Stimulated activated CD8-positive, alpha-beta memory T cell treated with anti-CD3 and anti-CD28 coated beads, Interleukin-7, amount 100 ng/mL, for 4 hours (primary cell): ENCODE data around the gene ANKS3.

Source experiments
- DNase-seq, 2 donors: peaks; one replicate each; pipeline ENCODE4 v3.0.0-alpha.2; 2020; ENCODE audit warnings: low read depth in 2 of 2

ANKS3 gene

GRCh38 chr16:4666537-4667202, 67.4 kb downstream of the ANKS3 start:
- no peak for DNase-seq

- DNase-seq: peak; percentile 11 to 40
Observed at GRCh38 chr16:4664538-4665418, 69.3 kb downstream of the ANKS3 start.

GRCh38 chr16:4663777-4664465, 70.2 kb downstream of the ANKS3 start:
- DNase-seq: no peak

GRCh38 chr16:4663465-4663776, 70.7 kb downstream of the ANKS3 start:
- no peak for DNase-seq

- DNase-seq: no peak
Observed at GRCh38 chr16:4661661-4662060, 72.4 kb downstream of the ANKS3 start.

- DNase-seq: peak; percentile 65 to 86
Observed at GRCh38 chr16:4660454-4661007, 73.5 kb downstream of the ANKS3 start.

- DNase-seq: no peak
Observed at GRCh38 chr16:4659363-4660353, 74.4 kb downstream of the ANKS3 start.

- DNase-seq: no peak
Observed at GRCh38 chr16:4656695-4657686, 77.1 kb downstream of the ANKS3 start.

GRCh38 chr16:4656221-4656620, 77.8 kb downstream of the ANKS3 start:
- no peak for DNase-seq

- DNase-seq: no peak
Observed at GRCh38 chr16:4655801-4656200, 78.3 kb downstream of the ANKS3 start.

GRCh38 chr16:4654964-4655590, 79.0 kb downstream of the ANKS3 start:
- no peak for DNase-seq

- no peak for DNase-seq
Observed at GRCh38 chr16:4654011-4654963, 79.8 kb downstream of the ANKS3 start.

- DNase-seq: no peak
Observed at GRCh38 chr16:4652561-4652960, 81.5 kb downstream of the ANKS3 start.

GRCh38 chr16:4651827-4652226, 82.2 kb downstream of the ANKS3 start:
- no peak for DNase-seq

- DNase-seq: peak; percentile 47 to 50
Observed at GRCh38 chr16:4650443-4651074, 83.5 kb downstream of the ANKS3 start.

- no peak for DNase-seq
Observed at GRCh38 chr16:4649744-4650442, 84.2 kb downstream of the ANKS3 start.

- no peak for DNase-seq
Observed at GRCh38 chr16:4648917-4649316, 85.2 kb downstream of the ANKS3 start.
